HUDEP-2 (cell line): Measurements from ENCODE around the gene B4GALT2.
A peak's percentile ranks its signal among the peaks of the same experiment; 100 is the strongest.

Experiments
- DNase-seq, 76 experiments: peaks; one replicate each; lab custom pipeline; 2025; ENCODE audit not compliant: unreplicated experiment in 76 of 76; lab: John Stamatoyannopoulos, UW

The B4GALT2 gene, protein sequence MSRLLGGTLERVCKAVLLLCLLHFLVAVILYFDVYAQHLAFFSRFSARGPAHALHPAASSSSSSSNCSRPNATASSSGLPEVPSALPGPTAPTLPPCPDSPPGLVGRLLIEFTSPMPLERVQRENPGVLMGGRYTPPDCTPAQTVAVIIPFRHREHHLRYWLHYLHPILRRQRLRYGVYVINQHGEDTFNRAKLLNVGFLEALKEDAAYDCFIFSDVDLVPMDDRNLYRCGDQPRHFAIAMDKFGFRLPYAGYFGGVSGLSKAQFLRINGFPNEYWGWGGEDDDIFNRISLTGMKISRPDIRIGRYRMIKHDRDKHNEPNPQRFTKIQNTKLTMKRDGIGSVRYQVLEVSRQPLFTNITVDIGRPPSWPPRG

GRCh38 chr1:43978551-43979260 lies at the start of gene B4GALT2:
Gene B4GALT2, plus strand, starts transcription at chr1:43979210. Its CDS starts 1,951 bp downstream, at chr1:43981161.
- DNase-seq = peak in 33 of 76 experiments; percentile 8 to 52 (median 31)

GRCh38 chr1:43930168-43930948 lies 48.7 kb upstream of the B4GALT2 start:
- peak in 5 of 76 experiments; percentile 4 to 12 (median 9) for DNase-seq

DNA sequence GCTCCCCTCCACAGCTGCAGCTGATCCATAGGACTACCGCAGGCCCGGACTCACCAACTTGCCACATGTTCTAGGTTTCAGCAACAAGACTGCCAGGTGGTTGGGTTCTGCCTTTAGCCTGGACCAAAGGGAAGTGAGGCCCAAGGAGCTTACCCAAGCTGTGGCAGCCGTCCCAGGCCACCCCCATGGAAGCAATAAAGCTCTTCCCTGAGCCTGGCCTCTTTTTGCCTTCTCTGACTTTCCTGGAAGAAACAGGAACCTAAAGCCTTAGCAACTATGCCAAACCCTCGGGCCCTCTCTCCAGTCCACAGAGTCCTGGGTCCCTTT lies 48.1 kb upstream of the B4GALT2 start:
- DNase-seq = no peak

DNA sequence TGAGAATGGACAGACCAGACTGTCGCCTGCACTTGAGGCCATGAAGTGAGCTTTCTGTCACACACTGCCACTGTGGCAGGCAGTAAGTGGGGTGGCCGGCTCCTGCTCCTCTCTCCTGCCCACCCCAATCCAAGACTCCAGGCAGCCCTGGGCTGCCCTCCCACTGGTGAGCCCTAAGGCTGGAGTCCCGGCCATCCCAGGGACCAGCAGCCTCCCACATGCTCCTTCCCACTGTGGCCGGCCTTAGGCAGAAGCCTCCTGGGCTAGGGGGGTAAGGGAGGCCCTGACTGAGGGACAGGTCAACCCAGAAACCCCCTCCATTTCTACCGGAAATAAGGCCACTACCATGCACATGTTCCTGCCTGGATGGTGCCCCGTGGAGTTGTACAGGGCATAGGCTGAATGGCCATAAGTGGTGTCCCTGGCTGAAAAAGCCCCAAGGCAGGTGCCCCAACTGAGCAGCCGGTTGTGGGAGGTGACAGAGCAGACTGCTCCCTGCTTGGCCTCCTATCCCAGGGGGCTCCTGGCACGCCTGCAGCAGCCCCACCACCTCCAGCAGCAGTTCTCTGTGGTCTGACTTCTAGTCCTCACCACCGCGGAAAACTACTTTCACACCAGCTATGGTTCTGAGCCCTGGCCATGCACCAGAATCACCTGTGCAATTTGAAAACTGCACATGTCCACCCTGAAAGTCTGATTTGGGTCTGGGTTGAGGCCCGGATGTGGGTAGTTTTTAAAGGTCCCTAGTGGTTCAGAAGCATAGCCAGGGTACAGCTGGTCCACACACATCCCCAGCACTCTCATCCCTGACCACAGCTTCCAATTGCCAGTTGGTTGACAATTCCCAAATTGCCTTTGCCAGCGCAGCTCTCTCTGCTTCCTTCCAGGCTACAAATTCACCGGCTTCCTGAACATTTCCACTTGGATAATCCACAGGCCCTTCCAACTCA lies 47.0 kb upstream of the B4GALT2 start:
- DNase-seq = no peak

DNA sequence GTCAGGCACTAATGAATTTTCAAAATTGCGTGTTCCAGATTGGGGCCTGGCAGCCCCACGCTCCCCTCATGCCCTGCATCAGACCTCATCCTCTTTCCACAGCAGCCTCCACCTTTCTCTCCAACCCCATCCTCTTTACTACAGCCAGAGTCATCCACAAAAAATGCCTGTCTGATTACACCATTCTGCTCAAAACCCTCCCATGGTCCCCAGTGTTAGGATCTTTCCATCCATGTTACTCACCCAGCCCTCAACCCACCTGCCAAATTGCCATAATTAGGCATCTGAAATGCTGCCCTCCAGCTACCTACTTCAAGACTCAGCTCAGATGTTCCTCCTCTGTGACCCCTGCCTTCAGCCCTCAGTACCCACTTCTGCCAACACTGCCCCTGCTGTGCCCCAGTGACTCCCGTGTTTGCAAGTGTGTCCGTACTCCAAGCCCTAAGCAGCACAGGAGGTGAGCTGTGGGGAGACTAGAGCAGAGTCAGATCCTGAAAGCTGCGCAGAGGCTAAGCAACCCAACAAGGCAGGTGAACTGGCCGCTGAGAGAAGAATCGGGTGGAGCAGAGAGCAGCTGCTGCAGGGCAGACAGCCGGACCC lies 46.1 kb upstream of the B4GALT2 start:
- no peak for DNase-seq

GRCh38 chr1:43933386-43934100 lies 45.5 kb upstream of the B4GALT2 start, which contains the start of gene ARTN:
Gene ARTN, plus strand, starts transcription at chr1:43933801. Its CDS starts 1,856 bp downstream, at chr1:43935657.
- no peak for DNase-seq

DNA sequence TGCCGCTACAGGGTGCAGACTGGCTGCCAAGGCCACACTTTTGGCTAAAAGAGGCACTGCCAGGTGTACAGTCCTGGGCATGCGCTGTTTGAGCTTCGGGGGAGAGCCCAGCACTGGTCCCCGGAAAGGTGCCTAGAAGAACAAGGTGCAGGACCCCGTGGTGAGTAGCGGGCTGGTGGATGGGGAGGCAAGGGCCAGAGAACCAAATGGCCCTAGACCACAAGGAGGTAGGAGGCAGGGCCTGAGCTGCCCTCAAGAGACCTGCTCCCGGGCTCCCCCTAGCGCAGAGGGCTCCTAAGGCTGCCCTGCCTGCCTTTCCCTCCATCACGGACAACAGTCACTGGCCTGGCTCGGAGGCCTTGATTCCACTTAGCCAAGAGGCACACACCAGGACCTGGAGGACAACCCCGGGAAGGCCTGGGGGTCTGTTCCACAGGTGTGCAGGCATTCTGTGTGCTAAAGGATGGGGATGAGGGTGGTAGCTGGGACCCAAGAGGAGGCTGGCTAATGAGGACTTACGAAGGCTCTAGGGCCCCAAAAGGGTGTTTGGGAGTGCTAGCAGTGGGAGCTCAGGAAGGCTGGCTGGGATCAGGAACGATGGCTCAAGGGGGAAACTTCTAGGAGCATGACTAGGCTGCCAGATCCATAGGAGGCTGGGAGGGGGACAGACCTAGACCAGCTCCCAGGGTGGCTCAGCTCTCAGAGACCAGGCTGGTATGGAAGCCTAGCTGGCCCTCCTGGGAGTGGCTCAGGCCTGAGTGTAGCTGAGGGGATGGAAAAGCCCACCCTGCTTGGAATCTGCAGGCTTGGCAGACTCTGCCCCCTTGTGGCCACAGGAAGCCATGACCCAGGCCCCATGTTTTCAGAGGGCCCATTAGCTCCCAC lies 44.7 kb upstream of the B4GALT2 start:
- peak in 58 of 76 experiments; percentile 8 to 76 (median 48) for DNase-seq

DNA sequence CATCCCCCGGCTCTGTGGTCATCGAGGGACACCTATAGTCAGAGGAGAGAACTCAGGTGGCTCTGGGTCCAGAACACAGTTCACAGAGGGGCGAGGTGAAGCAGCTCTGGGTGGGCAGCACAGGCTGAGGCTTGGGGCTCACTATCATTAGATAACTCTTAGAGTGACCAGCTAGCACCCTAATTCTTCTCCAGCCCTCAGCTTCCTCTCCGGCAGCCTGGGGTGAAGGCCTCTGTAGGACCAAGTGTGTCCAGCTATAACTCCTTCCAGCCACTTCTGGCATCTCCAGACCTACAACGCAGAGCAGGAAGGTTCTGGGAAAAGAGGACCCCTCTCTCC lies 44.1 kb upstream of the B4GALT2 start:
- DNase-seq = peak in 2 of 76 experiments; percentile 14 to 23

- DNase-seq = no peak
Measured at GRCh38 chr1:43935711-43936427, 43.1 kb upstream of the B4GALT2 start.

DNA sequence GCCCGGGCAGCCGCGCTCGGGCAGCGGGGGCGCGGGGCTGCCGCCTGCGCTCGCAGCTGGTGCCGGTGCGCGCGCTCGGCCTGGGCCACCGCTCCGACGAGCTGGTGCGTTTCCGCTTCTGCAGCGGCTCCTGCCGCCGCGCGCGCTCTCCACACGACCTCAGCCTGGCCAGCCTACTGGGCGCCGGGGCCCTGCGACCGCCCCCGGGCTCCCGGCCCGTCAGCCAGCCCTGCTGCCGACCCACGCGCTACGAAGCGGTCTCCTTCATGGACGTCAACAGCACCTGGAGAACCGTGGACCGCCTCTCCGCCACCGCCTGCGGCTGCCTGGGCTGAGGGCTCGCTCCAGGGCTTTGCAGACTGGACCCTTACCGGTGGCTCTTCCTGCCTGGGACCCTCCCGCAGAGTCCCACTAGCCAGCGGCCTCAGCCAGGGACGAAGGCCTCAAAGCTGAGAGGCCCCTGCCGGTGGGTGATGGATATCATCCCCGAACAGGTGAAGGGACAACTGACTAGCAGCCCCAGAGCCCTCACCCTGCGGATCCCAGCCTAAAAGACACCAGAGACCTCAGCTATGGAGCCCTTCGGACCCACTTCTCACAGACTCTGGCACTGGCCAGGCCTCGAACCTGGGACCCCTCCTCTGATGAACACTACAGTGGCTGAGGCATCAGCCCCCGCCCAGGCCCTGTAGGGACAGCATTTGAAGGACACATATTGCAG lies 42.4 kb upstream of the B4GALT2 start:
- no peak for DNase-seq

DNA sequence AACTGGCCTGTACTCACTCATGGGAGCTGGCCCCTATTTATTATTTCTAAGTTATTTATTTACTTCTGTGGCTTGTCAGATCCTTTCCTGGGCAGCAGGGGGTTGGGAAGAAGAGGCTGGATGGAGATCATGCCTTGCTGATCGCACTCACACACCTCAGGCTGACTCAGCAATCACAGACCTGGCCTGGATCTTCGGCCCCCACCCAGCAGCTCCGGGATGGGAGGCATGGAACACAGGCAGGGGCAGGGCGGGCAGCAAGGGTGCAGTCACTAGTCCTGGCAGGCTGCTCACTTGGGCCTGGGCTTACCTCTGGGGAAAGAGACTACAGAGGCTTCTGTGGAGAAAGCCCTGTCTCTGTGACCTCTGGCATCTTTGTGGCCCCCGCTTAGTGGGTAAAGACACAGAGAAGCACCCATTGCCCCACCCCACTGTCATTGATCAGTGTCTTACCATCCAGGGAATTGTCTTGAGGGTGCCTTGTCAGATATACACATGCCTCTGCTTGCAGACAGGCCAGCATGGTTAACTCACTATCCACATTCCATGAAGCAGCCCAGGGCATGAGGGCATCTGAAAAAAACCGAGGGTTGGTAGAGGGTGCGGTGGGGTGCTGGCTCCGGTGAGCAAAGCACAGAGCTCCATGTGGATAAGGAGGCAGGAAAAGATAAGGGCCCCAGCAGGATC lies 41.7 kb upstream of the B4GALT2 start:
- DNase-seq = no peak

- no peak for DNase-seq
Measured at GRCh38 chr1:43938383-43938782, 40.6 kb upstream of the B4GALT2 start.

GRCh38 chr1:43938892-43939587 lies 40.0 kb upstream of the B4GALT2 start:
- DNase-seq = no peak

- DNase-seq = no peak
Measured at GRCh38 chr1:43942411-43942810, 36.6 kb upstream of the B4GALT2 start.

DNA sequence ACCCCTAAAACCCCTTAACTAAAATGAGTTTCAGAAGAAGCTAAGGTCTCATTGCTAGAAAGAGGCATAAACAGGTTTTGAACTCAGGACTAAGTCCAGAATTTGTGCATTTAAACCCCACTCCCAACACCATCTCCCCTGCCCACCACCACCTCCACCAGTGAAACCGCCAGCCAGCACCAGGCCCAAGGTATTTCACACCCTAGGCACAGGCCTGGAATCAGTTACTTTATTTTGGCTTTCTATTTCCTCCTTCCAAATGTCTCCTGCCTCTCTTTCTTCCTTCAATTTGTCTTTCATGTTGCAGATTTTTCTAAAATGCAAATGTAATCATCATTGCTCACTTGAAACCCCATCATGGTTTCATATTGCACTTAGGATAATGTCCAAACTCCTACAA lies 34.1 kb upstream of the B4GALT2 start:
- no peak for DNase-seq
